Frontal cortex (tissue), 4 donors: ENCODE measurements around the gene EFNA5. TPM values are rescaled to one million over a fixed set of nuclear protein-coding genes. Genes with fewer than 3 reads are reported as not detected.
"Not testable (repeated sequence)": the region's sequence is repeated elsewhere in the genome, so short reads cannot be mapped to it uniquely, and the experiment has no call there.

Experiments used
- DNase-seq, 2 donors: peaks; one replicate each; pipeline ENCODE4 v3.0.0; 2012; ENCODE audit warnings: low spot score in 2 of 2
- FAIRE-seq: peaks from 2 replicates; lab custom pipeline; 2012; peaks lifted over from hg19 to GRCh38; lab: Jason Lieb, UNC
- total RNA-seq: library from RNA; depleted of rRNA; stranded (reverse); fragments of >200 nt; gene quantifications from one replicate; pipeline ENCODE4 v1.2.3, GENCODE V29; 2014
- donor health status: control.
- donor health status: control.
- donor health status: control.

The EFNA5 gene
- total RNA-seq, 1 donor from 2014 or later = 13.5 TPM

DNA sequence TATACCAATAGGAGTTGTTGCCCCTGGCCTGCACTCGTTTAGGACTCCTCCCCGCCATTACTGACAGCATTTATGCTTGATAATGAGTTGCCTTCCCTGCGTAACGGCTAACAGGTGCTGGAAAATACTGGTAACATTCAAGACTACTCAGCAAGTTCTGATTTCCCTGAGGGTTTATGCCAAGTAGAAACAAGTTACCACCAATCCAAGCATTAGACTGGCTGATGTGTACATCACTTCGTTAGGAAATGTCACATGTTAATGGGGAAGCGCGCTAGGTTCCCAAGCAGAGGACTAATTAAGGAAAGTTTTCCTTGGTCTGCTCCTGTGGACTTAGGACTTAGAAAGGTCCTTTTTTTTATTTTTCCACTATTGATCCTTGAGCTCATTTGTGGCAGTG, 302.1 kb downstream of the EFNA5 start:
- no peak for FAIRE-seq

DNA sequence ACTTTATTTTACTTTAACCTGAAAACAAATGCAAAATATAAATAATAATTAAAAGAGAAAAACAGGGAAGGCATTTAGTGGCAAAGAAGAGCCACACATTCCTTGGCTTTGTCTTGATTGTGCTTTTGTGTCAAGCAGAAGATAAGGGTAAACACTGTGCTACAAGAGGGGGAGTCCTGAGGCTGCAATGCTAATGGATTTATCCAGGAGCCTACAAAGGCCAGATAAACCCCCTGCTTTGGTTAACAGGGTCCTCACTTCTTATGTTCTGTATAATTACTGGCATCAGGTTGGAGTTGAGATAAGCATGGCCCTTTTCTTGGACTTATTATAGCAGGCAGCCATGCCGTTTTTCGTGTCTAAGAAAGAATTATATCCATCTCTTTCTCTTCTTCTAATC, 302.8 kb downstream of the EFNA5 start:
- DNase-seq (no peak), FAIRE-seq (no peak)

More for the DNA sequence above, 302.1 kb downstream of the EFNA5 start:
- DNase-seq = no peak

DNA sequence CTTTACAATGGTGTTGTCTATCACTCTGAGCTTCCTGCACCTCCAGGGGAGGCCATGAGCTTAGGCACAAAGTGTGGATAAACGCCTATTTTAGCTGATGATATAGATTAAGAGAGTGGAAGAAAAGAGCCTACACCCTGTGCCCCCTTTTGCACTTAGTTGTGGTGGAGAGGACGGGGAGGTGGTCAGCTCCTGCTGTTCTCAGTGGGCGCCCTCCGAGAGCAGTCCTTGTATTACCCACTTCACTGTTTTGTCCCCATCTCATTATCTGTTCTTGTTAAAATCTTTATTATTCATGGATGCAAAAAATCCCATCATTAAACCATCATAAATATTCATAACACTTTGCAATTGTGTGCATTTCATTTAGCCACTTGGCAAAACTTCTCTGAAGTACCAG, 303.3 kb downstream of the EFNA5 start:
- no peak for DNase-seq
- FAIRE-seq = no peak

DNA sequence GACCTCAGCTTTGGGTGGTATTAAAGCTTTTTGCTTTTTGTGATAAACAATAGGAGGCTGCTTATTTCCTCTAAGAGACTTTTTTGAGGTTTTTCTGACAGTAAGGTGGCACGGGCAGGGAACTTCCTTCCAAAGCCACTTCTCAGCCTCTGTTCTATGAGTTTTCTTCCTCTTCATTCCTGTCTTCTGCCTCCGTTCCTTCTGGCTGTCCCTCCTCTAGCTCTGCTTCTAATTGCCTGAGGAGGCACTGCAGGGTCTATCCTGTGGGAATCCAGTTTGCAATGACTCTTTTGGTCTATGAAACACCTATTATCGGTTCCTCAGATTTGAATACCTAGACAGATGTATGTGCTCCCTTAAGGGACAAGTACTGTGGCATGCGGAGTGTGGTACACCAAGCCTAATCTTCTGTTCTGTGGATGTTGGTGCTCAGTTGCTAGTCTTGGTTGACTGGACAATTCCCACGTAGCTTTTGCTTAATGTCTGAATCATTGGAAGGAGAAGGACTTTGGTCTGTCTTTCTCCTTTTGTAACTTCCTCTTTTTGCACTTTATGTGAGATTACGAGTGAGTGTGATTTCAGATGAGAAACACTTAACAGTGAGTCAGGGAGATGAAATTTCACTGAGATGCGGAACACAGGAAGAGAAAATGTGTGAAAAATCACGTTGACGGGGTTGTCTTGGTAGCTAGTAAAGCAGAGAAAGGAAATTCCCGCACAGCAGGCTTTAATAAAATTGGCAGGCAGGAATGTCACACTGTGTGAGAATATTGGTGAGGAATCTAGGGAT, 305.2 kb downstream of the EFNA5 start:
- no peak for FAIRE-seq
- no peak for DNase-seq

DNA sequence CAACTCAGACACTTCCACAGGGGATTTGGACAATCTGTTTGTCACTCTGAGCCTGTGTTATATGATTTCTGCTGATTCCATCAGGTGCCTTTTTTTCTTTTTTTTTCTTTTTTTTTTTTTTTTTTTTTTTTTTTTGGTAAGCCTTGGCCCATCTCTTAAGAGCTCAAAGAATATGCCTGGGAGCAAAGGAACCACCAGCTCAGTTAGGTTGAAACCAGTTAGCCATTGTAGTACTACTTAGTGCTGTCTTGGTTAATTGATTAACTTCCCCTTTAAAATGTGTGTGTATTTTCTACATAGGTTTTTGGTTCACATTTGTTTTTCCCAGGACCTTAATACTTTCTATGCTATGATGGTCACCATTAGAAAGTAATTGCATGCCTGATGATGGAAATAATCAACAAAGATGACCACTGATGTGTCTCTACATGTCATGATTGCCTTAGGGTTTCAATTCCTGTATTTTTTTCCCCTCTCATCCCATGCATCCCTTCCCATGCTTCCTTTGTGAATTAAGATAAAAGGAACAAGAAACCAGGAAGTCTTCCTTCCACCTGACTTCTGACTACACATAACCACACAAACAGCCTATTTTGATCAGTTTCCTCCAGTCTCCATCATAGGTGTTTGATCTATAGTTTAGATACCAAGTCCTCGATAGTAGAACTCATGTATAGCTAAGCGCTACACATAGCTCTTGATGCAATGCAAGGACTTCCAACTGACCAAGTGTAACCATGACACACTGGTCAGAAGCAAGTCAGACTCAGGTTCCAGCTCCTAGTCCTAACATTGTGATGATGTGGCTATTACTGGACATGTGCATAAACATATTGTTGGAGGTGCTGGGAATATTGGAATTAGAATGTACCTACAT, 306.1 kb downstream of the EFNA5 start:
- FAIRE-seq = no peak

DNA sequence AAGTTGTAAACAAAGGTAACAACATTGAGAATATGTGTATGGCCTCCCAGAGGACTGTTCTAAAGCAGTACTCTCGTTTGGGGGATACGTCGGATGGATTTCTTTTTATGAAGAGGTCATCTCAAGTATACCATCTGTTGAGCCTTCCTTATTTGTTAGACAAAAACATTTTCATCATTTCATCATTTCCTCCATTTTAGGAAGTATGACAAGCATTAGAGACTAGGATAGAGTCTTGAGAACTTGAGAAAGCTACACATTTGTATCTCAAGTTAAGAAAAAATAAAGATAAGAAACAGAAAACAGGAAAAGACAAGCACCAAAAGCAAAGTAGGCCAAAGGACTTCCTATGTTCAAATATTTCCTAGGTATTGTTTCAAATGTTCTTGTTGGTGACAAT, 307.0 kb downstream of the EFNA5 start:
- DNase-seq = no peak
- no peak for FAIRE-seq

More for the DNA sequence above, 306.1 kb downstream of the EFNA5 start:
- DNase-seq = no peak

DNA sequence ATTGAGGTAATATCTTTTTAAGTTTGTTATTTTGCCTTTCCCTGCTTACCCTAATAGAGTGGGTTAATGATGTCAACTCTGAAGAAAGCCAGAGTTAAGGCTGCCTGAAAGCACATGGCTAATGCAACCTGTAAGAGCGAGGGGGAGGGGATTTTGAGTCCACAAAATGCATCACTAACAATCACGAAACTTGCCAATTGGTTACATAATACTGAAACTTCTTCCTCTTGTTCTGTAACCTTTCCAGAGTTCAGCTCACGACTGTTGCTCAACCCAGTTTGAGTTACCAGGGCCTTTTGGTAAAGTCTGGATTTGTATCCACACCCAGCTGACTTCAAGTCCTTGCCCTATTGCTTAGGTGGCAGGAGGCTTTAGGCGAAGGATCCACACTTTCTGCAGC, 308.8 kb downstream of the EFNA5 start:
- DNase-seq (no peak), FAIRE-seq (no peak)

DNA sequence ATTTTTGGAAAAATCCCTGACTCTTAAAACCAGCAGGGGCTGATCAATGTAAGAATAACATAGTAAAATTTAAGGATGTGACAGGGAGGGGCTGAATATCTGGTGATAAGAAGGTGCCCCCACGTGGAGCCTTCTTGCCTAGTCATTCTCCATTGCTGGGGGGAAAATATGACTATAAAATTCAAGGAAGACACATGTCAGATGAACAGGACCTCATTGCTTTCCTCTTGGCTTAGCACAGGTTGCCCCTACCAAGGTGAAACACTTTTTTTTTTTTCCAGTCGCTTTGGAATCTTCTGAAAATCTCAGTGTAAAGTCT, 310.9 kb downstream of the EFNA5 start:
- no peak for DNase-seq
- no peak for FAIRE-seq

DNA sequence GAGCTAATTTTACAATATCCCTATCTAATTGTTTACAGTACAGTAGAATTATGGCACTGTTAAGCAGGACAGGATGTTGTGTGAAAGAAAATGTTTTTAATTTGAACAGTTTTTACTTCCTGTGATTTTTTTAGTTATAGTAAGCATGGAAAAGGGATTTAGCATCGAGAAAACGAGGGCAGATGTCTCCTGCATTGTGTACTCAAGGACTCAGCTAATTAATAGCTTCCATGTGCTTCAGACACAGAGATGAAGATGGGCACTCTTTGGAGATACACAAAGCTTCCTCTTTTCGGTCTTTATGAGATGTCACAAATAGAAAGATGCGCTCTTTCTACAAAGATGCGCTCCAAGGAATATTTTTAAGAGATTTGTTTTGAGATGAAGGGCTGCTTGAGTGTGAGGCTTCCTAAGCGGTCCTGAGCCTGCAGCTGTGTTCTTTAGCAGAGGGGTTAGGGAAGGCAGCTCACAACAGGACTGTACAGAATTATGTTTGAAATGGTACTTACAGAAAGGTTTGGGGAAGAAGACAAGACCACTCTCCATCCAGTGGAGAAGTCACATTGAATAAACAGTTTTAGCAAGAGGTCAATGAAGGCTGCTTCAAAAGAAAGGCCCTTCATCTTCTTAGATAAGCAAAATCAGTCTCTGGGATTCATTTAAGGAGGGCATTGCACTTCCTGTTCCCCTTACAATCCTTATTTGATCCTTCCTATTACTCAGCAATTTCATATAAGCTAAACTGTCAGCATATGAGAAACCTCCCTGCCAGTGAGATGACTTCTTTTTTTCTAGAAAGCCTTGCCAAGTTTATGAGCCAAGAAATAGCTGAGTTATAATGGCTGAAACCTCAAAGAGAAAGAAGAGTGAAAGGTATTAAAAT, 311.5 kb downstream of the EFNA5 start:
- DNase-seq (no peak), FAIRE-seq (no peak)

DNA sequence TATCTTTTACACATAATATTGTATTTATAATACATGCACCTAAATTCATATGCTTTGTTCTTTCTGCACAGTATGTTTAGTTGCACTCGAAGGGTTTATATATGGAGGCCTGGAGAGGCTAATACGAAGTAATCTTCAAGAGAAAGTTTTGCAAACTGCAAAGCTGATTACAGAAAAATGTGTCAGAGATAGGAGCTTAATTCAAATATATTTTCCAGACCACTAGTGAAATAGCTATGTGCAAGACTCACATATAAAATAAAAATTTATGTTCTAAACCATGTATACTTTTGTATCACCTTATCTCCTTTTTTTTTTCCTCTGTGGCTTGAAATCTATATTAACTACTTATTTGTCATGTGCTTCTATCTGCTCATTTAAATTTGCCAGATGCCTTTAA, 313.8 kb downstream of the EFNA5 start:
- no peak for DNase-seq
- no peak for FAIRE-seq

DNA sequence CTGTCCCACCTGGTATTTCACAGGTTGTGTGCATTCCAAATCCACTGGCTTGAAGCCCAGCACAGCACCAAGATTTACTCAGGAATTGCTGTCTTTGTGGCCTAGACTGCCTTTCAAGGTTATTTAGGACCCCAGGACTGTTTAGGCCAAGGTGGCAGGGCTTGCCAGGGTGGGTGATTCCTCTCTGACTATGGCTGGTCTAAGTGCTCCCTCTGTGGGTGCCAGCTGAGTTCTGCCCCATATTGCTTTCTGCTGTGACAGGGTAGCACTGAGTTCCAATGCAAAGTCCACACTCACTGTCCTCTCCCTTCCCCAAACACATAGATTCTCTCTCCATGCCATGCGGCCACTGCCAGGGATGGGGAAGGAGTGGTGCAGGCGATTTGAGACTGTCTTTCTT, 318.2 kb downstream of the EFNA5 start:
- no peak for FAIRE-seq
- DNase-seq = no peak

DNA sequence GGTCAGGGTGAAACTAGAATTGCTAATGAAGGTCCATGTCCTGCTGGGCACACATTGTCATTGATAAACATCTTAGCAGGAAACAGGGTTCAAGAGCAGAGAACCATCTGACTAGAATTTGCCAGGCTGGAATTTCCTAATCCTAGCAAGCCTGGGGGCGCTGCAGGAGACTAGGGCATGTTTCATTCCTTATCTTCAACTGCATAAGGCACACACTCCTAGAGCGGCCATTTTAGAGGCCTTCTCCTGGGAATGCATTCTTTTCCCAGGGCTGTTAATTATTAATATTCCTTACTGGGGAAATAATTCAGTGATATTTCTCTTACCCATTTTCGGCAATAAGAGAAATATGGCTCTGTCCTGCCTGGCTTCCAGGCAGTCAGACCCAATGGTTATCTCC, 324.2 kb downstream of the EFNA5 start:
- not testable (repeated sequence) for DNase-seq

DNA sequence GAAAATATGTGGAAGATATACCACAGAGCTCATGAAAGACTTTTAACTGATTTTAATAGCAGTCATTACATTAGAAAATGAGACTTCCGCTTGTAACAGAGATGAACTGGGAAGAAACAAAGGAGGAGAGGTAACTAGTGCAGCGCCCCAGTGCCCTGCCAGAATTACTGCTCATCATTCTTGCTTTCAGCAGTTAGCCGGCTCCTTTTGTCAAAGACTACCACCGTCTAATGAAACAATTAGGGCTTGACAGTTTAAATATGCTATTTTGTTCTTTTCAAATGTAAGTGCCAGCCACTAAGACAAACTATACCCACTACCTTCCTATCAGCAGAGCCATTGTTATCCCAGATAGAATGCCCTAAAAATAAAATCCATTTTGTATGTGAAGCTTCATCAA, 328.4 kb downstream of the EFNA5 start:
- no peak for DNase-seq
- no peak for FAIRE-seq

More for the DNA sequence above, 324.2 kb downstream of the EFNA5 start:
- FAIRE-seq = not testable (repeated sequence)

DNA sequence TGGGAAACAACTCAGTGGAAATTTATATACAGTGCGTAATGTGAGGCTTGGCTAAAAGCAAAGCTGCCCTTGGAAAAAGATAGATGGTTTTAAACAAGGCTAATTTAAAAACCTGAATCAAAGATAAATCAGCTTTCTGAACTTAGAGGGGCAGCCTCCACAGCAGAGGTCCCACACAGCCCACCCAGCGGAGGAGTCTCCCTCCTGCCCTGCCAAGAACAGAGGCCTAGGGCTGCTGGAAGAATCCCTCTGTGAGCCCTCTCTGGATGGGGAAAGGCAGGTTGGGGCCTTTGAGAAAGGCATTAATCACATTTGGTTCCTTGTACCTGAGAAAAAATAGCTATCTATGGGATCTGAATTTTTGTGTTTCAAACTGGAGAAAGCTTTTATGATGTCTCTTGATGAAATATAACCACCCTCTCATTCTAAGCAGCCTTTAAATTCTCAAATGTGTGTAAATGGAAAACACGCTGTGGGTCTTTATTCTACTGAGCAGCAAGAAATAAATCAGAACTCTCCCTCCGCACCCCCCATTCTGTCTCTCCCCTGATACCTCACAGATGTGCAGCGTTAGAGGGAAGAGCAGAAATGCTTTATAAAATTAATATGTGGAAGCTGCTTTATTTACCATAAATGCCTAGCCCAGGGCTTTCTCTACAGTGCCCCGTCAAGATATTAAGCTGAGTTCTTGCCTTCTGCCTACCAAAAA, 329.2 kb downstream of the EFNA5 start:
- DNase-seq (no peak), FAIRE-seq (no peak)

DNA sequence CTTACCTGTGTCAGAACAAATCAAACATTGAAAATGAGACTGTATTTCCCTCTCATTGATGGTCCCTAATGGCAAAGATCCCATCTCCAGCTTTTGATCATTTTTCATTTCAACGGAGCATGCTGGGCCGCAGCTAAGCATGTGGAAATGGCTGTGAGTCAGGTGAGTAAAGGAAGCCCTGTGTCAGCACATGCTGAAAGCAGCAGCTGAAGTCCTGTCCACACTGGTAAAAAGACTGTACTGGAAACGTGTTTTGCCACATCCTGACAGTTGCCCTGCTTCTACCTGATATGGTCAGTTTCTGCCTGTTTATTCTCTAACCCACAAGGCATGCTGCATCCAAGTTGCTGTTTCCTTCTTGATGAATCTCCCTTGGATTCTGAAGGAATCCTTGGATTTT, 330.1 kb downstream of the EFNA5 start:
- DNase-seq = no peak
- FAIRE-seq = no peak

DNA sequence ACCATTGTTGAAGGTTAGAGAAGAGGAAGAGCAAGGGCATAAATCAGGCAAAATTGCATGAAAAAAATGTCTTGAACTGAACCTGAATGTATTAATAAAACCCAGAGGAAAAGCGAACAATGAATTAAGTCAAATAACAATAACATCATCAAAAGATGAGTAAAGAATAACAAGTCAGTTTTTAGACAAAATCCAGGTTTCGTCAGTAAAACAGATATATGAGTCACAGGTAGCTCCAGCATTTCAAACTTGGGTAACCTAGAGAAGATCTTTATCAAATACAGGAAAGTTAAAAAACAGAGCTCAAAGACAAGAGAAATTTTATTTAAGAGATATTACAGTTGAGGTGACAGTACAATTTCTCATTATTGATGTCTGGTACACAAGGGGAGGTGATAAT, 332.4 kb downstream of the EFNA5 start:
- FAIRE-seq (no peak), DNase-seq (no peak)

DNA sequence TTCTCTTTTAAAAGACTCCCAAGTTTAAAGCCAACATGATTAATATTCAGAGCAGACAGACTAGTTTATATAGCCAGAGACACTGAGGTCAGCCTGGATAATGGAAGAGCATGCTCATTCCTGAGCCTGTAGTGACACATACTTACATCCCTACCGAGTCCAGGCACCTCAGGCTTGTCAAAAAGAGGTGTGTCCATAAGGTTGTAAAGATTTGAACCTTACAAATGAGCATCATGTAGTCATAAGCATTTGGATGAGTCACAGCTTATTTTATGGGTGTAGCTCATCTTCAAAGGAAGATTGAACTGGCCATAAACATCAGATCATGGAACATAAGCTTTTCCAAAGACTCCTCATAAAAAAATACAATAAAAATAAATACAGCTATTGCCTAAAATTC, 333.5 kb downstream of the EFNA5 start:
- FAIRE-seq (no peak), DNase-seq (no peak)

DNA sequence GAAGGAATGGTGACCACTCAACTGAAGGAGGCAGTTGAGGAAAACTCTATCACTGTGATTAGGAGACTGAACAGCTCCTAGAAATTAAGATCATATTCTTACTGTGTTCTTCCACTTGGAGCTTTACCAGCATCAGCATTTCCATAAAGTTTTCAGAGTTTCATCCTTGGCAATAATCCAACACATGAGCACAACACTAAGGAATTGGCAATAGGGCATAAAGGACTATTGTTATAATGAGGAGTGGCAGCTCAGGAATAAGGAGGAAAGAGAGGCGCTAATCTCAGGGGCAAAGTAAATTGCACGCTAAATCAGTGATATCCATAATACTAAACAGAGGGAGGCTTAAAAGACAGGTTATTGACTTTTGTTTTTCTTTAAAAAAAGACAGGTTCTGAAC, 338.9 kb downstream of the EFNA5 start:
- no peak for DNase-seq
- no peak for FAIRE-seq

DNA sequence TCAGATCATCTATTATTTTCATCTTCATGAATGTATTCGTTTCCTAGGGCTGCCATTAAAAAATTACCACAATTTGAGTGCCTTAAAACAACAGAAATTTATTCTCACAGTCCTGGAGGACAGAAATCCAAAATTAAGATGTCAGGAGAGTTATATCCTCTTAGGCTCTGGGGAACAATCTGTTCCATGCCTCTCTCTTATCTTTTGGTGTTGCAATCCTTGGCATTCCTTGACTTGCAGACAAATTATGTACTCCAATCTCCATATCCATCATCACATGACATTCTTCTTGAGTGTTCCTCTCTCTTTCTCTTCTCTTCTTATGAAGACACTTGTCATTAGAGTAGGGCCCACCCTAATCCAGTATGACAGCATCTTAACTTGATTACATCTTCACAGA, 339.4 kb downstream of the EFNA5 start:
- DNase-seq (no peak), FAIRE-seq (no peak)

DNA sequence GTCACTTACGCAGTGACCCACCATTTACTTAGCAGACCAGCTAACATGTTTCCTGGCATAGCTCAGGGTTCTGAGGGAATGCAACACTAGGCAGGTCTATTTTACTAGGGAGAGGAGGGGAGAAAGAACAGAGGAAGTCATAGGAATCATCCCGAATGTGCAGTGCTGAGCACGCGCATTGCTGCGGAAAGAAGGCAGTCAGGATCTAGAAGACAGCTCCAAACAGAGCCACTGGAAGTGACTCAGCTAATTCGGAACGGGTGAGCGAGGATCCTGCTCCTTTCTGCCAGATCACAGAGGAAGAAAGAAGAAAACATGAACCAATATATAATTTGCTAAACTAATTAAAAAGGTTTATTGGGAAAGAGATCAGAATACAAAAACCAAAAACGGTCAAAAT, 339.8 kb downstream of the EFNA5 start:
- FAIRE-seq (no peak), DNase-seq (no peak)
